Fibroblast of skin of left biceps (primary cell): ENCODE measurements around the gene HOXB1.
"Not testable (repeated sequence)": the region's sequence is repeated elsewhere in the genome, so short reads cannot be mapped to it uniquely, and the experiment has no call there.

Experiments used
- DNase-seq, 2 experiments: peaks; one replicate each; pipeline ENCODE4 v3.0.0-alpha.2; 2013; ENCODE audit warnings: low read depth in 2 of 2

Gene HOXB1

DNA sequence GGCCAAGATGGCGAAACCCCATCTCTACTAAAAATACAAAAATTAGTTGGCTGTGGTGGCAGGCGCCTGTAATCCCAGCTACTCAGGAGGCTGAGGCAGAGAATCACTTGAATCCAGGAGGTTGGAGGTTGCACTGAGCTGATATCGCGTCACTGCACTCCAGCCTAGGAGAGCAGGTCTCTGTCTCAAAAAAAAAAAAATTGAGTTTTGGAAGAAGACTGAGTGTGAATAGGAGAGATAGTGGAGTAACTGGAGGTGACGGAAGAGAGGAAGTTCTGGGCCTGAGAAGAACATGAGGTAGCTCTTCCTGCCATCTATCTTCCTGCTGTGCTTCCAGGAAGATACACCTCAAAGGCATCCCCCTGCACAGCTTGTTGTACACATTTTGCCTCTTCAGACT lies 11.4 kb downstream of the HOXB1 start:
- no peak for DNase-seq

DNA sequence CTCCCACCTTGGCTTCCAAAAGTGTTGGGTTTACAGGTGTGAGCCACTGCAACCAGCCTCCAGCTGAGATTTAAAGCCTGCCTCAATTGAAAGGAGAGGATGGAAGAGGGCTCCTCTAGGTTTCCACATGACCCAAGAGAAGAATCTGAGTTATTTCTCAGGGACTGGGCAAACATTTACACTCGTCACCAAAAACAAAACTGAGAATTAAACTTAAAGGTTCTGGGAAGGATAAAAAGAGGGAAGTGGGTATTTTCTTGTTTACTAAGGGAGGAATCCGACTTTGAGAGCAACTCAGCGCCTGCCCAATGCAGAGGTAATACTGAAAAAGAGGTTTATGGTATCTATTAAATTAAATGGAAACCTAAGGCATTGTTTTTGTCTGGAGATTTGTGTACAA lies 13.3 kb downstream of the HOXB1 start:
- DNase-seq, result no peak

DNA sequence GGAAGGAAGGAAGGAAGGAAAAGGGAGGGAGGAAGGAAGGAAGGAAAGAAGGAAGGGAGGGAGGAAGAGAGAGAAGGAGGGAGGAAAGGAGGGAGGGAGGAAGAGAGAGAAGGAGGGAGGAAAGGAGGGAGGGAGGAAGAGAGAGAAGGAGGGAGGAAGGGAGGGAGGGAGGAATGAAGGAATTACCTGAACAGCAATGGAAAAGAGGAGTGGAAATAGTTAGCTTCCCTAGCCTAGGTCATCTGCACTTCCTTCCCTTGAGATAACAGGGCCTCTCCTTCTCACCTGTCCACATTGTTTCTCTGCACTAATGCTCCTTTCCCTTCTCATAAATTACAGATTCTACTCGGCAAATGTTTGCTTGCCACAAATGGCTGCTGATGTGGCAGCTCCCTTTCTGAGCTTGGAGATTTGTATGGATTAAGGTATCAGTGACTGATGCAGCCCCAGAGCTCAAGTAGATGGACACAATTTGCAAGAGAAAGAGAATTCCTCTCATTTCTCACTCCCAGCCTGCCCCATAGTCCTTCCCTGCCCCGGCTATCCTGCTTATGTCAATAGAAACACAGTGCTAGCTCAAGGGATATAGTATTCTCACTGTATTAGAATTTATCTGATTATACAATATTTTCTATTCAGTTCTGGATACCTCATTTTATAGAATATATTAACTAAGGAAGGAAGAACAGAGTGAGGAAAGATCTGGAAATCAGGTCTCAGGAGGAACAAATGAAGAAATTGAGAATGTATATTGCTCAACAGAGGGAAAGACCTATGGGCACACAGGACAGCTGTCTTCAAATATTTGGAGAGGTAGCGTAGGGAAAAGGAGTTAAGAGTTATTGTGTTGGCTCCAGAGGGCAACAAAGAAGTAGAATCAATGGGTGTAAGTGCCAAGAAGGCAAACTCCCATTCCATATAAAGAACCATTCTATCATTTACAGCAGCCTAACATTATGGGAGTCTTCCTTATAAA lies 14.6 kb downstream of the HOXB1 start:
- no peak for DNase-seq

DNA sequence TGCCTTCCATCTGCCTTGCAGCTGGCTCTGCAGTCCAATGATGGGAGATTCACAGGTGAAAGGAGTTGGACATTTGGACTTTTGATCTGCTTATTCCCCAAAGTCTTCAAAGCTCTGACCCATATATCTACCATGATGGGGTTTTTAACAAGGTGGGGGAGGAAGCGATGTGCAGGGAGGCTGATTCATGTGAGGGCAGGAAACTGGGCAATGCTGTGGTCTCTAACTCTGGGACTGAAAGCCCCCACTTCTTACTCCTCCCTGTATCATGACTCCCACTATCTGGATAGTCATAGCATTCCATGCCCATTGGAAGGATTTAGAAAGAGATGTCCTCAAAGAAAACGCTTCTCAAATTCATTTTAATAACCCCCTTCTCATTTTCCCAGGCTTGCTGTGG lies 16.3 kb downstream of the HOXB1 start:
- DNase-seq, result no peak

DNA sequence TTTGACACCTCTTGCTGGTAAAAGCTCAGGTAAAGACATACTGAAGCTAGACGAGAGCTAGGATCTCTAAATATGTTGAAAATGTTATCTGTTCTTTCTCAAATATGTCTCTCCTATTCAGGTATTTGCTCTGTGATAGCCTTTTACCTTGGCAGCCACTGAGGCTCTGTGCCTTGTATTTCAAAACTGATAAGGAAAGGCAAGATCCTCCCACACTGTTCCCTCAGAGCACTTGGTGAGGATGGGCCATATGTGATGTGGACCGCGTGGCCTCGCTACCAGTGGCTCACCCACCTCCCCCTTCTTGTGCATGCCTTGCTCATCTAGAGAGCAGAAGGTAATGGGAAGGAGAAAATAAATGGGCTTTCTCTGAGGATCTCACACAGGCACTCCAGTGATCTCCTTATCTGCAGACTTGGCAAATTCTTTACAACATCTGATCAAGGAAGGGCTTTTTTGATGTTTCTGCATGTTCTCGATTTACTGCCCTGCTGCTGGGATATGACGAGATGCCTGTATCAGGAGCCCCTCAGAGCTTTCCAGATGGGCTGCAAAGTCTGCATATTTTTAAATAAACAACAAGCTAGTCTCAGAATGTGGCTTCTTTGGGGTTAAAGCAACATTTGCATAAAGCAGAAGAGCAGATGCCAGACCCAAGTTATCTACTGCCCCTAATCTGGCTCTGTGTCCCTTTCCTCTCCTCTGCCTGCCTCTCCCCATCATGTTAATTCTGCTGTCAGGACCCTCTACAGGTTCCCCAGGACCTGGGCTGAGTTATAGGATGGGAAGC lies 16.9 kb downstream of the HOXB1 start:
- no peak for DNase-seq

DNA sequence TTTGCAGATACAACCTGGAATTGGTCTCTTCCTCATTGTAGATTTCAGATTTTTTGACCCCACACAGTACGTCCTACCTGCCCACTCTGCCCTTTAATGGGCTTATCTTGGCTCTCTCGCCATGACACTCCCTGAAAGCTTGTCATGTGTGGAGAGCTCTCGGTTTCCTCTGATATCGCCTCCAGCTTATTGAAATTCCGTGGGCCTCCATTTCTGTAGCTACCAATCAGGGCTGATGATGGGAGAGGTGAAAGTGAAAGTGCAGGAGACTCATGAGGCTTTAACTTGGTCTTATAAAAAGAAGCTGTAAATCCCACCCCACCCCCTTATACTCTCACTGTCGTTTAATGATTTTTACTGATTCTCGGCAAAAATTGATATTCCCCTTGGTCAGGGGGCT lies 17.7 kb downstream of the HOXB1 start:
- DNase-seq, result no peak

DNA sequence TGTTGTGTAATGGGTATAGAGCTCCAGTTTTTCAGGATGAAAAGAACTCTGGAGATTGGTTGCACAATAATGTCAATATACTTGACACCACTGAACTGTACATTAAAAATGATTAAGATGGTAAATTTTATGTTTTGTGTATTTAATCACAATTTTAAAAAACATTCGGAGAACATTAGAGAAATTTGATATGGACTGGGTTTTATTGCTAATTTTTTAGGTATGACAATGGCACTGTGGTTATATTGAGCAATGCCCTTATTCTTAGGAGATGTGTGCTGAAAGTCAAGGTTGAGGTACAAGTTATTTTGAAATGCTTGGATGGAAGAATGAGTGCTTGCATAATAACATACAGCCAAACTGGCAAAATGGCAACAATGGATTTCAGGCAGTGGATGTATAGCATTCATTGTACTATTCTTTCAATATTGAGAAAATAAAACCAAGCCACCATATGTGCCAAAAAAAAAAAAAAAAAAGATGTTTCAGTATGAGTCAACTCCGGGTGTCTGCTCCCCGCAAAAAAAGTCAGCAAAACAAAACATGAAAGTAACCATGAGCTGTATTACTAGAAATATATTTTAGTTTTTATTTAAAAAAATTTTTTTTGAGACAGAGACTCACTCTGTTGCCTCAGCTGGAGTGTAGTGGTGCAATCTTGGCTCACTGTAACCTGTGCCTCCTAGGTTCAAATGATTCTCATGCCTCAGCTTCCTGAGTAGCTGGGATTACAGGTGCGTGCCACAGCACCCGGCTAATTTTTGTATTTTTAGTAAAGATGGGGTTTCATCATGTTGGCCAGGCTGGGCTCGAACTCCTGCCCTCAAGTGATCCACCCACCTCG lies 19.8 kb downstream of the HOXB1 start:
- peak; percentile 62 to 77 for DNase-seq

DNA sequence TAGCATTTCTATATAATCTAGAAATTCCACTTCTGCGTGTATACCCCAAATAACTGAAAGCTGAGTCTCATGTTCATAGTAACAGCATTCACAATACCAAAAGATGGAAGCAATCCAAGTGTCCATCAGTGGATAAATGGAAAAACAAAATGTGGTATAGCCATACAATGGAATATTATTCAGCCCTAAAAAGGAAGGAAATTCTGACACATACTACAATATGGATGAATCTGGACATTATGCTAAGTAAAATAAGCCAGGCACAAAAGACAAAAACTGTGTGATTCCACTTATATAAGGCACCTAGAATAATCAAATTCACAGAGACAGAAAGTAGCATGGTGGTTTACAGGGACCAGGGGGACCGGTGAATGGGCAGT lies 20.4 kb downstream of the HOXB1 start:
- DNase-seq, result no peak

DNA sequence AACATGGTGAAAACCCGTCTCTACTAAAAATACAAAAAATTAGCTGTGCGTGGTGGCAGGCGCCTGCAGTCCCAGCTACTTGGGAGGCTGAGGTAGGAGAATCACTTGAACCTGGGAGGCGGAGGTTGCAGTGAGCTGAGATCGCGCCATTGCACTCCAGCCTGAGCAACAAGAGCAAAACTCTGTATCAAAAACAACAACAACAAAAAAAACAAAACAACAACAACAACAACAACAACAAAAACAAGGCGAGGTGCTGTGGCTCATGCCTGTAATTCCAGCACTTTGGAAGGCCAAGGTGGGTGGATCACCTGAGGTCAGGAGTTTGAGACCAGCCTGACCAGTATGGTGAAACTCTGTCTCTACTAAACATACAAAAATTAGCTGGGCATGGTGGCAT lies 21.1 kb downstream of the HOXB1 start:
- DNase-seq, result not testable (repeated sequence)

DNA sequence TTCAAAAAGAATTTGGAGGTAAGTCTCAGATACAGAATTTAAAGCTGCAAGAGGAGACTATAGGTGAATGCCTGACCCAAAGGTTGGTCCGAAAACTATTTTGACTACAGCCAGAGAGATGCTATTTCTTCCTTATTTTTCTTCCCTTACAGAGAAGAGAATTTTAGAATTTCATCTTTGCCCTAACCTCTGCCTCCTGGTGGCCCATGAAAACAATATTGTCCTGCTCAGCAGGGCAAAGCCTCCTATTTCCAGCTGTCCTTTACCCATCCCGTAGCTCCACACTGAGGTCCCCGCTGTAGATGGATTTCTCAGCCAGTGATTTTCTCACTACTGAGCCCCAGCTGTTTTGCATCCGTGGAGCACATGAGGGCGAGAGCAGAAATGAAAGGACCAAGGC lies 24.6 kb downstream of the HOXB1 start:
- DNase-seq, result no peak

DNA sequence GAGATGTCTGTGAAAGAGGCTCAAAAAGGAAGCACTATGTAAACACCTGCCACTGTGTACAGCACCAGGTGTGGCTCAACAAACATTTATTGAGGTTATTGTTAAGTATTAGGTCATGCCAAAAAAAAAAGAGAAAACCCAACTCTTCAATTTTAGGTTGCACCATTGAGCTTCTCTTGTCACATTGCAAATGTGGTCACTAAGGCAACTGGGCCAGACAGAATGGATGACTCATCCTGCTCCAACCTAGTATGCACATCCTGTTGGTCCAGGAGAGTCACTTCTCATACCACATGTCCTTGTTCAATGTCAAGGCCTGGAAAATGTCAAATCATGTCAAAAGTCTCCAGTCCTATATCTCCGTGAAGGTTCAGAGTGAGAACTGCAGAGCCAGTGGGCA lies 25.0 kb downstream of the HOXB1 start:
- no peak for DNase-seq

DNA sequence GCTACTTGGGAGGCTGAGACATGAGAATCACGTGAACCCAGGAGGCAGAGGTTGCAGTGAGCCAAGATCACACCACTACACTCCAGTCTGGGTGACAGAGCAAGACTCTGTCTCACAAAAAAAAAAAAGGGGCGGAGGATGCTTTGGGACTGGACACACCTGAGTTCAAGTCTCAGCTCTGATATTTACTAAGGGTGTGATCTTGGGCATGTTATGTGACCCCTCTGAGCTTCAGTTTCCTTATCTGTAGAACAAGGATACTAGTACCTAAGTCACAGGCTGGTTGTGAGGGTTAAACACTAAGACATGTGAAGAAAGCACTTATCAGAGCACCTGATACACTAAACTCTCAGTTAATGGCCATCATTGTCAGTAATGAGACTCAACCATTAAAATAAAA lies 25.9 kb downstream of the HOXB1 start:
- DNase-seq, result no peak

DNA sequence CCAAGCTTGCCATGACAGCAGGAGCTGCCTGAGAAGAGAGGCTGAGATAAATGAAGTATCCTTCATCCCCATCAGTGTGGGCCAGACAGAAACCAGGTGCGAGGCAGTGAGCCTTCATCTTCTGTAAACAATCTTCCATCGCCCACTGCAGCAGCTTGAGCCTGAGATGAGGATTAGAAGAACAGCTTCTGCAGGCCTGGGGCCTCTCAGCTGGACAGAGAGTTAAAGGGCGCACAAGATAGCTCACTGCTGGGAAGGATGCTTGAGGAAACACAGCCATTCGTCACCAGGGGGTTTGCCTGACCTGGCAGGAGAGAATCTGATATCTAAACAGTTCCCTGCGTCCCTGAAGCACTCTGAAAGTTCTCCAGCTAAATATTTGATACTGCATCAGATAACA lies 27.1 kb downstream of the HOXB1 start:
- DNase-seq, result no peak

DNA sequence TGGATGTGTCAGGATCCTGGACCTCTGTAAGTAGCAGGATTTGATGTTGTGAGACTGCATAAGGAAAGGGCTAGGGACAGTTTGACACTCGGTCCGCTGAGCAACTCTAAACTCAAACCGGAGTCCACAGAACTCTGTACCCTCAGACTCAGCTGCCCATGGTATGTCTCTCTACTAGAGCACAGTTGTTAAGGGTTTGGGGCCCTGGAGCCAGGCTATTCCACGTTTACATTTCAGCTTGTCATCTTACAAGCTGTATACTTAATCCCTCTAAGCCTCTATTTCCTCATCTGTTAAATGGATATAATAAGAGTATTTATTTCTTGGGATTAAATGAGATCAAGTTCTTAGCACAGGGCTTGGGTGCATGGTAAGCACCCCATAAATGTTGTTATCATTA lies 27.9 kb downstream of the HOXB1 start:
- no peak for DNase-seq

DNA sequence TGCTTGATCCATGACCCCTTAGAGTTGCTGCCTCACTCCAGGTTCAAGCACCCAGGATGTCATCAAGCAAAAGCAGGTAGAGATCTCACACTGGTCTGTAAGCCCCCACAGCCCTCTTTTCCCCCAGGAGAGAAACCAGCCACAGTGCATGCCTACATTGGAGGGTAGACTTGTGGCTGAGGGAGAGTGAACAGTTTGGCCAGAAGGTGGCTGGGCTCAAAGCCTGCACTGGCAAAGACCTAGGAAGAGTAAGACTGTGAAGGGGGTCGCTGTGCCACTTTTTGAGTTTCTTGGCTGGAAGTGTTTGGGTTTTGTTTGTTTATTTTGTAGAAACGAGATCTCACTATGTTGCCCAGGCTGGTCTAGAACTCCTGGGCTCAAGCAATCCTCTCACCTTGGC lies 28.5 kb downstream of the HOXB1 start:
- no peak for DNase-seq

DNA sequence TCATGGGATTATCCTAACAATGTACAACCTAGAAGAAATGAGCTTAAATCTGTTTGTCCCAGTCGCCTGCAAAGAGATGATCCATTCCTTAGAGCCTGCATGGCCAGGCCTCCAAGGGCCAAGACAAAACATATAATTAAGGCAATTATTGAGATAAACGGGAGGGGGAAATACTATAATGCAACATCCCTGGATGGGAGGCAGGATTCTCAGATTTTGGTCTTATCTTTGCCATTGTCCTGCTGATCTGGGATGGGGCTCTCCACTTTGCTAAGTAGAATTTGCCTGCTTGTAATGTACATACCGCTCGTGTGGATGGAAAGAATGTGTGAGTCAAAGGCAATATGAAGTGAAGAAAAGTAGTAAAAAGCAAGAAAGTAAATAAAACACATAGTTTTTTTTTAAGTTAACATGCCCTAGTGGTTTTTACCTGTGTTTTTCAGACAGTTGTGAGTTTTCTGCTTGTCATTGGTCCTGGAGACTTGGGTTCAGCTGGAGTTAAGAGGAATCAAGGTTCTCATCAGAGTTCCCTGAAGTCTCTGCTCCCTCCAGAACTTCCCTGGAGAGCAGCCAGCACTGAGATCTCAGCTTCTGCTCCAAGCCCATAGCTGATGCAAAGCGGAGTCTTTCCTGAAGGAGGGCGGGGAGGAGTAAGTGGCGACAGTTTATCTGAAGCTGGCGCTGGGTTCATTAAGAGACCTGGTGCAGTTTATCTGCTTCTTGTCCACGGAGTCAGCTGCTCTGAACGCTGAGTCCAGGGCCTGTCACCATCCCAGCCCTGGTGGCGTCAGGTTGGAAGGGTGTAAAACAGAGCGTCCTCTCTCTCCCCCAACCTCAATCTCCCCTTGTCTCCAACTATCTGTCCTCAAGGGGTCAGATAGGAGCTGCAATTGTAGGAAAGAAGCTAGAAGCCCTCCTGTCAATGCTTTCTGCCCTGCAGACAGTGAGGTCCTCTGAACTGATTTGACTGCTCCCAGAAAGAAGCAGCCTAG lies 30.1 kb downstream of the HOXB1 start:
- DNase-seq, result no peak

DNA sequence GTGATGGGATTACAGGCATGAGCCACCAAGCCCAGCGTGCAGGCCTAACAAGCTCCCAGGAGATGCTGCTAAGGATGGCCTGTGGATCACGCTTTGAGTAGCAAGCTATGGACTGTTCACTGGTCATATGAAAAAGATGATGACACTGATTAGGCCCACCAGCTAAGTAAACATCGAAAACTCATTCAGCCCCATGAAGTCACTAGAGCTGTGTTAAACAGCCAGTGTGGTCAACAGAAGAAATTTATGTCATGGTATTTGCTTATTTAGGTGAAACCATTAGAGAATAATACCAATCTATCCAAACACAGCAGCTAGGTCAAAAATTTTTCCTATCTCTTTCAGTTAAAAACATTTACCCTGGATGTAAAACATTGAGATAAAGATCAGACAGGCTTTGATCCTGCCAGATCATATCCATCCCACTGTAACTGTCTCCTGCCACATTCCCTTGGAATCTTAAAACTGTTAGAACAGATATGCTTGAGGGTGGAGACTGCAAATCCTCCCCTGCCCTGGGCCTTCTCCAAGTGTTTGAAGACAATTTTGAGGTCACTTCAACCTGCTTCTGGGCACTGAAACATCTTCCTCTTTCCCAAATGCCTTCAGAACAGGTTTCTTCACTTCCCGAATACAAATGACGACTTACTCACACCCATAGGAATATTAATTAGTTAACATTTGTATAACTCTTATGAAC lies 30.9 kb downstream of the HOXB1 start:
- DNase-seq, result no peak

DNA sequence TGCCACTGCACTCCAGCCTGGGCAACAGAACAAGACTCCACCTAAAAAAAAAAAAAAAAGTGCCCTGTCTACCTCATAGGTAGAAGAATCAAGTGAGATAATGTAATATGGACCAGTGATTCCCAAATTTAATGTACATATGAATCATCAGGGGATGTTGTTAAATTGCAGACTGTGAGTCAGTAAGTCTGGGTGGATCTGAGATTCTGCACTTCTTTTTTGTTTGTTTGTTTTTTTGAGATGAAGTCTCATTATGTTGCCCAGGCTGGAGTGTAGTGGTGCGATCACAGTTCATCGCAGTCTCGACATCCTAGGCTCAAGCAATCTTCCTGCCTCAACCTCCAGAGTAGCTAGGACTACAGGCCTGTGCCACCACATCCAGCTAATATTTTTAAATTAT lies 31.6 kb downstream of the HOXB1 start:
- no peak for DNase-seq

DNA sequence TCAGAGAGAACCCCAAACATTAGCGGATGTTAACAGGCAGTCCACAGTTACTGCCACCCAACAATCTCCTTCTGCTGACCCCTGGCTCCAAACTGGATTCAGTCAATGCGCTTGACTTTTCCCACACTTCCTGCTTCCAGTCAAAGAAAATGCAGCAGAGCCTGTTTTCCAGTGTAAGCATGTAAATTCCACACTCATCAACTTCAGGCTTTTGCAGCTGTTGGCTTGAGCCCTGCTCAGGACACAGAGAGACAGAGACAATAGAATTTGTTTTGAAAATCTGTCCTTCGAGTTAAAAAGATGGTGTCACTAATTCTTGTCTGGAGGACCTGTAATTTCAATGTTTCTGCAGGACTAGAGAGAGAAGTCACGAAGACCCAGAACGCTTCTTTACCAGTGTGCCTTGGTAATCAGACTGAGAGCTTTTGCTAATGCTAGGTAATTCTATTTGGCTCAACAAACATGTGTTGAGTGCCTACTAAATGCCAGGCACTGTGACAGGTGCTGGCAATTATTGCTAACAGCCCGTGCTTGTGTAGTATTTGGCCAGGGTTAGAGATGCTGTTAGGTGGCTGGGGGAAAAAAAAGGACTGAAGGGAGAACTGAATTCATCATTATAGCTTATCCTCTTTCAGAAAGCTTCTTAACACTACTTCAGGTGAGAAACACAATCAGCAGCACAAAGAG lies 32.5 kb downstream of the HOXB1 start:
- DNase-seq, result no peak

DNA sequence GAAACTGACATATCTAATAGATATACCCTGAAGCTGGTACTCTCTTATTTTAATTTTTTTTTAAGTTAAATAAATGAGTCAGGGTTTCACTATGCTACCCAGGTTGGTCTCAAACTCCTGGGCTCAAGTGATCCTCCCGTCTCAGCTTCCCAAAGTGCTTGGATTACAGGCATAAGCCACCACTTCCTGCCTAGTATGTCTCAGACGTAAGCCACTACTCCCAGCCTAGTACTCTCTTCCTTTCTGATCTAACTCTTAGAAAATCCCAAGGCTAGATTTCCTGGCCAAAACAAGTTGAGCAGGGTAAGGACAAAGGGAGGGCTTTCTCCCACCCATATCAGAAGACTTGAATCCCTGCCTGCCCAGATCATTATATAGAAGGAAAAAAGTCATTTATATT lies 33.7 kb downstream of the HOXB1 start:
- DNase-seq, result no peak
